Medulla oblongata (tissue), 1 donor: ENCODE data around the gene CKM.
"Not testable (repeated sequence)": the region's sequence is repeated elsewhere in the genome, so short reads cannot be mapped to it uniquely, and the experiment has no call there.

Source experiments
- DNase-seq: peaks from one replicate; pipeline ENCODE4 v3.0.0-alpha.2; 2015; ENCODE audit errors: extremely low spot score

The CKM gene

DNA sequence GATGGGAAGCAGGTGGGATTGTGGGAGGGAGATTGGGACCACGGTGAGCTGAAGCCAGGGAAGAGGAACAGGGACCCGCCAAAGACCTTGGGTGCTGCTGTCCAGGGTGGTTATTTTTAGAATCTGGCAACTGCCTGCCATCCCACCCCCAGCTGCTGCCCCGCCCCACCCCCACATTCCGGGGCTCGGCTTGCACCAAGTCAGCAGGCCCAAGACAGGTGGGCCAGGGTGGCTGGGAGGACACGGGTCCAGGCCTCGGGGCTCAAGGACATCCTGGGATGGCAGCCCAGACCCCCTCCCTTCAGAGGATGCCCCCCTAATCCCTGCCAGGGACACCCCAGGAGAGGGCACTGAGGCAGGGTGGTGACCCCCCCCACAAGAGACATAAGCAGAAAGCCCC is 827 bp downstream of the CKM start:
- DNase-seq: no peak

GRCh38 chr19:45320997-45321775 is 1.5 kb downstream of the CKM start:
- DNase-seq: no peak

DNA sequence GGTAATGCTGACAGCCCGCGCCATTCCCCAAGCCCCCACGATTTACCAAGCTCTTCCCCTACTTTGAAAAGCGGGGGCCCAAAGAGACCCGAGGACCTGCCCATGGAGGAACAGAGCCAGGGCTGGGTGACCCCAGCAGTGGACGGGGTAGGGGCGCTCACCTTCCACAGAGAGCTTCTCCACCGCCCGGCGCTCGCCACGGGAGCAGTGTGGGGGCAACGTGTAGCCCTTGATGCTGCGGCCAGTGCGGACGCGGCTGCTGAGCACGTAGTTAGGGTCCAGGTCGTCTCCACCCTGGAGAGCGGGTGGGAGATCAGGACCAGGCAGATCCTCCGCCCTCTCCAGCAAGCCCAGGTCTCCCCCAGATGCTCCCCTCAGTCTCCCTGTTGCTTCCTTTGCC is 7.4 kb downstream of the CKM start:
- no peak for DNase-seq

- no peak for DNase-seq
Observed at GRCh38 chr19:45314708-45315245, 7.9 kb downstream of the CKM start.

DNA sequence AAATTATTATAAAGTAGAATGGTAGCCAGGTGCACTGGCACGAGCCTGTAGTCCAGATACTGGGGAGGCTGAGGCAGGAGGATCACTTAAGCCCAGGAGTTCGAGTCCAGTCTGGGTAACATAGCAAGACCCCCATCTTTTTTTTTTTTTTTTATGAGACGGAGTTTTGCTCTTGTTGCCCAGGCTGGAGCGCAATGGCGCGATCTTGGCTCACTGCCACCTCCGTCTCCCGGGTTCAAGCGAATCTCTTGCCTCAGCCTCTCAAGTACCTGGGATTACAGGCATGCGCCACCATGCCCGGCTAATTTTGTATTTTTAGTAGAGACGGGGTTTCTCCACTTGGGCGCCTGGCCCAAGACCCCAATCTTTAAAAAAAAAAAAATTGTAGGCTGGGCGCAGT is 10.4 kb downstream of the CKM start:
- not testable (repeated sequence) for DNase-seq

DNA sequence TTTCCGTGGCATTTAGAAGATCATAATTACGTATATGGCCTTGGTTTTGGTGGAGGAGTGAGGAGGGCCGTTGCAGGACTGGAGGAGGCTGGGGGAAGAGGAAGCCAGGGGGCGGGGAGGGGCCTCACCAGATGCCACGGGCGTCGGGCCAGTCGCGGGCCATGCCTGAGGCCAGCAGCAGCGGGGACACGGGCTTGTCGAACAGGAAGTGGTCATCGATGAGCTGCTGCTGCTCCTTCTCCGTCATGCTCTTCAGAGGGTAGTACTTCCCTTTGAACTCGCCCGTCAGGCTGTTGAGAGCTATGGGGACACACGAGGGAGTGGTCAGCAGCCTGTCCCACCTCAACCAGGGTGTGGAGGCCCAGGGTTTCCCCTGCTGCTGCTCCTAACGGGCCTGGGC is 11.1 kb downstream of the CKM start:
- no peak for DNase-seq

- DNase-seq: not testable (repeated sequence)
Observed at GRCh38 chr19:45309322-45309721, 13.4 kb downstream of the CKM start.

DNA sequence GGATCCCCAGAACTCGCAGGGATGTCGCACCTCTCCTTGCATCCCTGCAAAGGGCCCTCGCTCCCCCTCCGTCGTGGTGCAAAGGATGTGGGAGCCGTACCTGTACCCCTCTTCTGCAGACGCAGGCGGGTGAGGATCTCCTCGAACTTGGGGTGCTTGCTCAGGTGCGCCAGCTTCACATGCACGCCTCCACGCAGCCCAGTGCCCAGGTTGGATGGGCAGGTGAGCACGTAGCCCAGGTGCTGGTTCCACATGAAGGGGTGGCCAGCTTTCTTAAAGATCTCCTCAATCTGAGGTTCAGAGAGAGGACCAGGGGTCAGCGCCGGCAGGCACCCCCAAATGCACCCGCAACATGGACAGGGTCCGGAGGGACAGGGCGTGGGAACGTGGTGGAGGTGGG is 15.3 kb downstream of the CKM start:
- no peak for DNase-seq

GRCh38 chr19:45306518-45307027 is 16.1 kb downstream of the CKM start:
- no peak for DNase-seq

- DNase-seq: no peak
Observed at GRCh38 chr19:45306040-45306439, 16.6 kb downstream of the CKM start.

GRCh38 chr19:45305421-45305820 is 17.3 kb downstream of the CKM start:
- no peak for DNase-seq

DNA sequence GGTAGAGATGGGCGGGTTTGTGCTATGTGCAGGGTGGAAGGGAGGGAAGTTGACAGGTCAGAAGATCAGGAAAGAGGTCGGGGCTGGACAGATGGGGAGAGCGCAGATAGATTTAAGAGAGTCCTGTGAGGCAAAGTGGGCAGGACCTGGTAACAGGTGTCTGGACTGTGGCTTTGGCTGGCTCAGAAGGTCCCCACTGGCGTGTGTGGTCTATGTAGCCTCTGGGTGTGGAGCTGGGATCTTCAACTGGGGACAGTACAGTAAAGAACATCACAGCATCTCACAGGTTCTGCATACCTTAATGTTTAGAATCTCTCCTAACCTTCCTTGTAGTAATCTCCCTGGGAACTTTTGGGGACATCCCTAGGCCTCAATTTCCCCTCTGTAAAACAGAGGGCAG is 17.7 kb downstream of the CKM start:
- DNase-seq: no peak

GRCh38 chr19:45304141-45304926 is 18.3 kb downstream of the CKM start:
- no peak for DNase-seq

DNA sequence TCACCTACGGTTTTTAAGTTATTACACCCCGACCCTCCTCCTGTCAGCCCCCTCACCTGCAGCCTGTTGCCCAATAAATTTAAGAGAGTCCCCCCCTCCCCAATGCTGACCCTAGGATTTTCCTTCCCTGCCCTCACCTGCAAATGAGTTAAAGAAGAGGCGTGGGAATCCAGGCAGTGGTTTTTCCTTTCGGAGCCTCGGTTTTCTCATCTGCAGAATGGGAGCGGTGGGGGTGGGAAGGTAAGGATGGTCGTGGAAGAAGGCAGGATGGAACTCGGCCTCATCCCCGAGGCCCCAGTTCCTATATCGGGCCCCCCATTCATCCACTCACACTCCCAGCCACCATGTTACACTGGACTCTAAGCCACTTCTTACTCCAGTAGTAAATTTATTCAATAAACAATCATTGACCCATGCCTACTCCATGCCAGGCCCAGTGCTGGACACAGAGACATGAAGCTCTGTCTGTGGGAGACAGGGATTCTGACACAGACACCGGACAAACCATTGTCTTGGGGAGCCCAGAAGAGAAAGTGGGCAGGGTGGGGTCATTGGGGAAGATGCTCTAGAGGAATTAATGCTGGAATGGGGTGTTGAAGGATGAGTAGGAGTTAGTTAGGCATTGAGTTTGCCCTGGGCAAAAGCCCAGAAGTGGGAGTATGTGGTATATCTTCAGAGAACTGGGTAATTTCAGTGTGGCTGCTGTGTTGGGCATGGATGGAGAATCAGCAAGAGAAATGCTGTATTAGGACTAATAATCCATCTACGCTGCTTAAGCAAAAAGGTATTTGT is 19.2 kb downstream of the CKM start:
- no peak for DNase-seq

- no peak for DNase-seq
Observed at GRCh38 chr19:45302416-45302815, 20.3 kb downstream of the CKM start.

DNA sequence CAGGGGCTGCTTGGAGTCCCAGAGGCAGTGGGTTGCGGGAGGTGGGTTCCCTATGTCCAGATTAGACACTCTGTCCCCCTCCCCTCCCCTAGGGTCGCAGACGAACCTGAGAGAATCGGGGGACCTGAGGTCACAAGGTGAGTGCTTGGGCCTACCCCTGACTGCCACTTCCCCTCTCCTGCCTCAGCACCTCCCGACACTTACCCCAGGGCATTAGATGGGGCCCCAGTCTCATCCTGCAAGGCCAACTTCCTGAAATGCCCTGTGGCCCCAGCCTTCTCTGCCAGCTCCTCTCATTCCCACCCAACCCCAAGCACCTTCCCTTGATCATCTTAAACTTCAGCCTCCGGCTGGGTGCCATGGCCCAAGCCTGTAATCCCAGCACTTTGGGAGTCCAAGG is 23.0 kb downstream of the CKM start:
- DNase-seq: no peak

- DNase-seq: no peak
Observed at GRCh38 chr19:45298264-45298663, 24.4 kb downstream of the CKM start.

- no peak for DNase-seq
Observed at GRCh38 chr19:45297674-45298073, 25.0 kb downstream of the CKM start.

DNA sequence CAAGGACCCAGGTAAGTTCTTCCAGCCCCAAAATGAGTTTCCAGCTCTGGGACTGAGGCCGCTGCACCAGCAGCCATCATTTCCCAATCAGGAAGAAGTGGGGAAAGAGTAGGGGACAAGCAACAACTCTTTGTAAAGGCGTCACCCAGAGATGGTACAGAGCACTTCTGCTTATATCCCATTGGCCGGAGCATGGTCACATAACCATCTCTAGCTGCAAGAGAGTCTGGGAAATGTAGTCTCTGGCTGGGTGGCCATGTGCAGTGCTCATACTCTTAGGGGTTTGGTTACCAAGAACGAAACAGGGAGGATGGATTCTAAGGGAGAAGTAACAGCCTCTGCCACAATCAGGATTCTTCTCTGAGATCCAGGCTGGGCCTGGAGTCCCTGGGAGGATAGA is 26.3 kb downstream of the CKM start:
- DNase-seq: no peak

- DNase-seq: no peak
Observed at GRCh38 chr19:45295873-45296272, 26.8 kb downstream of the CKM start.

DNA sequence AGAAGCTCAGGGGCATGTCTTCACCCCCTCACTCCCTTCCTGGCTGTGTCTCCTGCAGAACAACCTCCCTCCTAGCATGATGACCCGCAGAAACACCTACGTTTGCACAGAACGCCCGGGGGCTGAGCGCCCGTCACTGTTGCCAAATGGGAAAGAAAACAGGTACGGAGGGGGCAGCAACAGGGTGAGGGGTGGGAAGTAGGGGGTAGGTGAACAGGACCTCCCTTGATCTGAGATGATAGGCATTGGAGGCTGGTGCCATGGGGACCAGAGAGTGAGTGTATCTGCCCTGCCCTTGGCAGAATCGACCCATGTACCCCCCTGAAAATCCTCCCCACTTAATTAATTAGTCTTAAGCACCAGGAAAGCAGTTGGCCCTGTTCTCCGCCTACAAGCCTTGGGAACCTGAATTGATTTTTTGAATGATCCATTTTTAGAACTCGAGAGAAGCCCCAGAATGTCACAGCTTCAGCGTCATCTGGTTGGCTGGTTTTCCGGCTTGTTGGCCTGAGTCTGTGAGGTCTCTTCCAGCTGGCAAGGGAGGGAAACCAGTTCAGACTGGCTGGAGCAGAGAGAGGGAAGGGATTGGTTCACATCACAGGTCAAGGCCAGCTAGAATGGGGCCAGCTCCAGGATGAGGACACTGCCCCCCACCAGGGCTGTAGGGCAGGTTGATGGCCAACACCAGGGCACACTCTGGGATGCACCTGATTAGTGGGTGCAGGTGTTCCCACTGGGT is 28.2 kb downstream of the CKM start:
- peak; percentile 69 for DNase-seq
